Measurements from ENCODE around the gene C5orf63.

DNA sequence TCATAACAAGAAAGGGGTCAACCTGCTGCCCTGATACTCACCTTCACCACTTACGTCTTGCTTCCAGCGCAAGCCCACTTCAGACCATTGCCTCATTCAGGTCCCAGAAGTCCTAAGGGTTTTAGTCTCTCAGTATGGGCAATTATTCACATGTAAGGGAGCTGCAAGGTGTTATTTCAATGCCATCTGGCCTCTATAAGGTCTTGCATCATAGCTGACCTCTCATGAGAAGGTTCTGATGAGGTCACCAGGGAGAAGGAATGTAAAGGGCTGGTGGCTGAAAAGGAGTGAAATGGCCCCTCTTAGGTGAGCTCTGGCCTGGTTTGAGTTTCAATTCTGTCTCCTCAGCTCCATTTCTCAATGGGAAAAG, 41.5 kb downstream of the C5orf63 start:
- TF ChIP-seq, protein P1, sequence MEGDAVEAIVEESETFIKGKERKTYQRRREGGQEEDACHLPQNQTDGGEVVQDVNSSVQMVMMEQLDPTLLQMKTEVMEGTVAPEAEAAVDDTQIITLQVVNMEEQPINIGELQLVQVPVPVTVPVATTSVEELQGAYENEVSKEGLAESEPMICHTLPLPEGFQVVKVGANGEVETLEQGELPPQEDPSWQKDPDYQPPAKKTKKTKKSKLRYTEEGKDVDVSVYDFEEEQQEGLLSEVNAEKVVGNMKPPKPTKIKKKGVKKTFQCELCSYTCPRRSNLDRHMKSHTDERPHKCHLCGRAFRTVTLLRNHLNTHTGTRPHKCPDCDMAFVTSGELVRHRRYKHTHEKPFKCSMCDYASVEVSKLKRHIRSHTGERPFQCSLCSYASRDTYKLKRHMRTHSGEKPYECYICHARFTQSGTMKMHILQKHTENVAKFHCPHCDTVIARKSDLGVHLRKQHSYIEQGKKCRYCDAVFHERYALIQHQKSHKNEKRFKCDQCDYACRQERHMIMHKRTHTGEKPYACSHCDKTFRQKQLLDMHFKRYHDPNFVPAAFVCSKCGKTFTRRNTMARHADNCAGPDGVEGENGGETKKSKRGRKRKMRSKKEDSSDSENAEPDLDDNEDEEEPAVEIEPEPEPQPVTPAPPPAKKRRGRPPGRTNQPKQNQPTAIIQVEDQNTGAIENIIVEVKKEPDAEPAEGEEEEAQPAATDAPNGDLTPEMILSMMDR (IDR thresholded peaks at IDR 0.05; ENCODE audit: low read length), result no peak
- TF ChIP-seq EZH2 (IDR thresholded peaks at IDR 0.05; ENCODE audit: borderline replicate concordance, low read length), result no peak

All from OCI-LY1 (cell line).